IMR-90 (cell line): ENCODE data around the gene IGIP. TPM values are rescaled to one million over a fixed set of nuclear protein-coding genes. Genes with fewer than 3 reads are reported as not detected.

Experiments
- ATAC-seq: fragments of 200-7000 bp; cut with Tn5 transposase; 2 replicates; pipeline ENCODE4 v1.9.1; 2020; ENCODE audit warnings: low read depth, mild to moderate bottlenecking, moderate library complexity
- BruUV-seq: library from RNA; stranded (reverse); fragments of 400-500 nt; replicated peaks from 2 replicates; lab custom pipeline; 2021; lab: Mats Ljungman, UMichigan
- CTCF ChIA-PET: fragments of 300-600 bp; formaldehyde crosslinking; extraction: SDS; loops from one replicate; lab custom pipeline; 2021; ENCODE audit warnings: antibody characterized with exemption; lab: Yijun Ruan, JAX
- POLR2A ChIA-PET: fragments of 300-600 bp; sonication (Branson Sonifier 250); formaldehyde crosslinking; loops from one replicate; lab custom pipeline; 2022; ENCODE audit warnings: antibody characterized with exemption; ENCODE audit not compliant: unreplicated experiment; lab: Charles Lee
- DNase-seq: peaks from one replicate; pipeline ENCODE4 v3.0.0; 2013
- H2AFZ ChIP-seq: replicated peaks from 2 replicates; pipeline ENCODE3; 2013; ENCODE audit warnings: low read length, mild to moderate bottlenecking; ENCODE audit not compliant: poor library complexity
- H2AK5ac ChIP-seq: 2 replicates; pipeline ENCODE4 v1.6.1; 2013; ENCODE audit warnings: low read depth, low read length, inconsistent platforms
- H2AK9ac ChIP-seq: replicated peaks from 2 replicates; pipeline ENCODE3; 2013; ENCODE audit warnings: mild to moderate bottlenecking, low read depth, low read length, moderate library complexity; ENCODE audit not compliant: poor library complexity
- H2BK120ac ChIP-seq: 2 replicates; pipeline ENCODE4 v1.6.1; 2013; ENCODE audit warnings: low read depth, low read length, inconsistent platforms
- H2BK15ac ChIP-seq: 3 replicates; pipeline ENCODE4 v1.6.1; 2013; ENCODE audit warnings: low read depth, low read length, inconsistent platforms
- H2BK20ac ChIP-seq: 2 replicates; pipeline ENCODE4 v1.6.1; 2013; ENCODE audit warnings: low read depth, mild to moderate bottlenecking, inconsistent platforms, low read length, moderate library complexity
- H2BK5ac ChIP-seq: 2 replicates; pipeline ENCODE4 v1.6.1; 2013; ENCODE audit warnings: mild to moderate bottlenecking, low read depth, low read length, inconsistent platforms; ENCODE audit not compliant: poor library complexity, severe bottlenecking
- H3K14ac ChIP-seq: replicated peaks from 2 replicates; pipeline ENCODE4 v1.6.1; 2013; ENCODE audit warnings: low read depth, low read length, inconsistent platforms
- H3K18ac ChIP-seq: 2 replicates; pipeline ENCODE4 v1.6.1; 2013; ENCODE audit warnings: low read depth, low read length, control low read depth
- H3K23ac ChIP-seq: 2 replicates; pipeline ENCODE4 v1.6.1; 2013; ENCODE audit warnings: low read depth, low read length, inconsistent platforms
- H3K27ac ChIP-seq: 2 replicates; pipeline ENCODE4 v1.5.1; 2013; ENCODE audit warnings: mild to moderate bottlenecking, control low read depth, low read length; ENCODE audit not compliant: insufficient read depth
- H3K27me3 ChIP-seq: 2 replicates; pipeline ENCODE4 v1.6.1; 2013; ENCODE audit warnings: low read length; ENCODE audit not compliant: control insufficient read depth, insufficient read depth
- H3K36me3 ChIP-seq: 2 replicates; pipeline ENCODE4 v1.6.1; 2013; ENCODE audit warnings: low read length, mixed read lengths; ENCODE audit not compliant: control insufficient read depth, insufficient read depth
- H3K4ac ChIP-seq: 2 replicates; pipeline ENCODE4 v1.6.1; 2013; ENCODE audit warnings: low read depth, low read length, inconsistent platforms
- H3K4me1 ChIP-seq: 2 replicates; pipeline ENCODE4 v1.6.1; 2013; ENCODE audit warnings: low read length, mixed read lengths; ENCODE audit not compliant: control insufficient read depth, insufficient read depth
- H3K4me2 ChIP-seq: 2 replicates; pipeline ENCODE4 v1.6.1; 2013; ENCODE audit warnings: low read depth, mild to moderate bottlenecking, control low read depth, low read length, moderate library complexity
- H3K4me3 ChIP-seq: 2 replicates; pipeline ENCODE4 v1.5.1; 2013; ENCODE audit warnings: low read depth, mild to moderate bottlenecking, control low read depth, low read length, moderate library complexity; ENCODE audit not compliant: insufficient read depth
- H3K56ac ChIP-seq: 2 replicates; pipeline ENCODE4 v1.6.1; 2013; ENCODE audit warnings: low read length, inconsistent platforms; ENCODE audit not compliant: insufficient read depth; ENCODE audit errors: extremely low read depth
- H3K79me1 ChIP-seq, 2 experiments: 2 replicates each; pipeline ENCODE4 v1.6.1; 2013; ENCODE audit warnings: low read length in 2 of 2, inconsistent platforms in 1 of 2, low read depth in 1 of 2
- H3K9ac ChIP-seq: 2 replicates; pipeline ENCODE4 v1.6.1; 2013; ENCODE audit warnings: low read depth, low read length, control low read depth
- H3K9me1 ChIP-seq: 2 replicates; pipeline ENCODE4 v1.6.1; 2013; ENCODE audit warnings: low read length, inconsistent platforms; ENCODE audit not compliant: insufficient read depth
- H3K9me3 ChIP-seq: 2 replicates; pipeline ENCODE4 v1.6.1; 2013; ENCODE audit warnings: low read length; ENCODE audit not compliant: control insufficient read depth, insufficient read depth
- H4K20me1 ChIP-seq: 2 replicates; pipeline ENCODE4 v1.6.1; 2013; ENCODE audit warnings: low read length, inconsistent platforms; ENCODE audit not compliant: insufficient read depth
- H4K5ac ChIP-seq: 2 replicates; pipeline ENCODE4 v1.6.1; 2013; ENCODE audit warnings: mild to moderate bottlenecking, low read depth, low read length, control low read depth
- H4K8ac ChIP-seq, 2 experiments: 2 replicates each; pipeline ENCODE4 v1.6.1; 2013; ENCODE audit warnings: low read depth in 2 of 2, low read length in 2 of 2, control low read depth in 1 of 2, inconsistent platforms in 1 of 2
- H4K91ac ChIP-seq: 2 replicates; pipeline ENCODE4 v1.6.1; 2013; ENCODE audit warnings: low read depth, low read length, inconsistent platforms; ENCODE audit not compliant: insufficient read depth
- BHLHE40 ChIP-seq: fragments of 150-350 bp; IDR thresholded peaks from 2 replicates; pipeline ENCODE4 v1.6.1; 2016; ENCODE audit warnings: mild to moderate bottlenecking, low read depth, low read length
- MAFK ChIP-seq: IDR thresholded peaks from 2 replicates; pipeline ENCODE4 v1.6.1; 2012; ENCODE audit warnings: low read depth, low read length, improper control_type of control experiment
- MAZ ChIP-seq: IDR thresholded peaks from 2 replicates; pipeline ENCODE4 v1.6.1; 2012; ENCODE audit warnings: low read depth, mild to moderate bottlenecking, low read length, improper control_type of control experiment, moderate library complexity, borderline replicate concordance
- RAD21 ChIP-seq: IDR thresholded peaks from 2 replicates; pipeline ENCODE4 v1.6.1; 2012; ENCODE audit warnings: low read length, improper control_type of control experiment
- RCOR1 ChIP-seq: IDR thresholded peaks from 2 replicates; pipeline ENCODE4 v1.6.1; 2012; ENCODE audit warnings: mild to moderate bottlenecking, low read length, improper control_type of control experiment; ENCODE audit not compliant: insufficient replicate concordance
- RFX5 ChIP-seq: IDR thresholded peaks from 2 replicates; pipeline ENCODE4 v1.8.0; 2012; ENCODE audit warnings: low read depth, mild to moderate bottlenecking, low read length, moderate library complexity
- SMC3 ChIP-seq: fragments of 150-350 bp; IDR thresholded peaks from 2 replicates; pipeline ENCODE4 v1.6.1; 2016; ENCODE audit warnings: low read depth, mild to moderate bottlenecking, antibody characterized with exemption, low read length, moderate library complexity
- WGBS, 2 experiments: methylation state at CpG; one replicate each; pipeline versions ENCODE4 v1.1.5 to v1.1.7; 2013; ENCODE audit warnings: missing lambda C conversion rate in 2 of 2; ENCODE audit not compliant: insufficient read length in 1 of 2; ENCODE audit errors: extremely low coverage in 2 of 2; 5-methylcytosine and 5-hydroxymethylcytosine counted together
- dilution Hi-C: fragments of 300-500 bp; cut with HindIII; formaldehyde crosslinking; loops from one replicate; pipeline ENCODE4 v1.14.3; 2018; ENCODE audit warnings: low sequenced_read_pairs; ENCODE audit not compliant: unreplicated experiment
- in situ Hi-C: fragments of 300-500 bp; cut with MboI; formaldehyde crosslinking; loops from 3 replicates; pipeline ENCODE4 v1.14.3; 2019; ENCODE audit warnings: low sequenced_read_pairs, inconsistent platforms, mixed read lengths
- intact Hi-C: fragments of 100-400 bp; cut with micrococcal nuclease; formaldehyde crosslinking; loops from 2 replicates; pipeline ENCODE4 v1.10.0; 2022
- polyA plus RNA-seq, 3 experiments: library from polyadenylated mRNA; depleted of rRNA; stranded (reverse); fragments of >200 nt; gene quantifications; 2 replicates each; pipeline ENCODE4 v1.2.3, GENCODE V29; 2012; ENCODE audit warnings: low replicate concordance in 1 of 3
- total RNA-seq: library from RNA; depleted of rRNA; stranded (reverse); fragments of >200 nt; gene quantifications from 2 replicates; pipeline ENCODE4 v1.2.3, GENCODE V29; 2012
- TF ChIP-seq, protein P1 (sequence below): conservative IDR thresholded peaks from 2 replicates; pipeline ENCODE4 v1.5.1; 2012; ENCODE audit warnings: mild to moderate bottlenecking, low read depth, low read length, improper control_type of control experiment
- TF ChIP-seq, protein P2 (sequence below): fragments of 150-350 bp; IDR thresholded peaks from 2 replicates; pipeline ENCODE4 v1.6.1; 2017; ENCODE audit warnings: mild to moderate bottlenecking, antibody characterized with exemption, low read length, low read depth

Gene IGIP
- total and polyA plus RNA-seq, 2 of the 4 experiments (the other 2 are of a cell fraction) = 1.2 to 5.0 TPM

- no peak for TF ChIP-seq SMC3
- TF ChIP-seq RAD21 = no peak
These were observed 12.0 kb upstream of the IGIP start, which contains the start of gene PURA (continued) for GRCh38 chr5:140113699-140114263.

GRCh38 chr5:140114341-140115185 is 11.2 kb upstream of the IGIP start:
- Histone ChIP-seq H2AK9ac (peak overlapping the region; percentile 84), H3K79me1 (peaks cover 7 to 64% of the 10 kb centered on the region in 2 experiments; a peak in 3 of 4 replicates), H3K4me1 (peaks cover 8% of the 10 kb centered on the region), H4K20me1 (peaks cover 39% of the 10 kb centered on the region), H3K4me3 (peak overlapping the region; percentile 87), H2BK15ac (no peak overlapping the region), H2AK5ac (peak overlapping the region; percentile 36; the same call in 1 of the 2 replicates), H3K18ac (no peak overlapping the region), H3K9me1 (peaks cover 6% of the 10 kb centered on the region; the same call in 1 of the 2 replicates), H2BK5ac (peak overlapping the region; percentile 55), H3K56ac (0 out of 2 replicates have a peak overlapping the region, but pooled peaks have one; percentile 35), H3K36me3 (peaks cover 2% of the 10 kb centered on the region; the same call in 1 of the 2 replicates), H3K27me3 (no peaks in the 10 kb centered on the region), H2AFZ (peak overlapping the region; percentile 83), H3K9me3 (no peaks in the 10 kb centered on the region), H3K4ac (peak overlapping the region; percentile 86), H3K14ac (peak overlapping the region; percentile 91), H3K27ac (peak overlapping the region; percentile 74), H3K4me2 (peak overlapping the region; percentile 97), H4K5ac (peak overlapping the region; percentile 18; the same call in 1 of the 2 replicates), H4K8ac (peak overlapping the region; percentile 3 to 58; a peak in 2 of 4 replicates), H3K23ac (peak overlapping the region; percentile 97), H4K91ac (peak overlapping the region; percentile 47), H2BK20ac (no peak overlapping the region), H3K9ac (peak overlapping the region; percentile 88), H2BK120ac (peak overlapping the region; percentile 30; the same call in 1 of the 2 replicates)
- 1% methylated on average over 20 of the region's 65 CpGs; no CpG with 5 or more reads in 1 of the 2 experiments for WGBS, 2 experiments
- in situ Hi-C loops = loop anchor here (25.0 kb wide), 1 partner anchor 477 kb away; the partner anchor contains the start of gene CXXC5
- CTCF ChIA-PET = interaction anchor here (1.3 to 5.1 kb wide), 2 partner anchors 9 to 31 kb away, joined by 3 to 31 read pairs; no protein-coding TSS in a partner anchor
- POLR2A ChIA-PET = no interaction called here
- peak; percentile 30 for ATAC-seq
- DNase-seq = peak; percentile 55
- intact Hi-C loops = loop anchor here (1.0 kb wide), 2 partner anchors 9 to 31 kb away; no protein-coding TSS in a partner anchor
- dilution Hi-C loops = no loop called here
- no TSS peak for BruUV-seq
- TF ChIP-seq, protein P1, sequence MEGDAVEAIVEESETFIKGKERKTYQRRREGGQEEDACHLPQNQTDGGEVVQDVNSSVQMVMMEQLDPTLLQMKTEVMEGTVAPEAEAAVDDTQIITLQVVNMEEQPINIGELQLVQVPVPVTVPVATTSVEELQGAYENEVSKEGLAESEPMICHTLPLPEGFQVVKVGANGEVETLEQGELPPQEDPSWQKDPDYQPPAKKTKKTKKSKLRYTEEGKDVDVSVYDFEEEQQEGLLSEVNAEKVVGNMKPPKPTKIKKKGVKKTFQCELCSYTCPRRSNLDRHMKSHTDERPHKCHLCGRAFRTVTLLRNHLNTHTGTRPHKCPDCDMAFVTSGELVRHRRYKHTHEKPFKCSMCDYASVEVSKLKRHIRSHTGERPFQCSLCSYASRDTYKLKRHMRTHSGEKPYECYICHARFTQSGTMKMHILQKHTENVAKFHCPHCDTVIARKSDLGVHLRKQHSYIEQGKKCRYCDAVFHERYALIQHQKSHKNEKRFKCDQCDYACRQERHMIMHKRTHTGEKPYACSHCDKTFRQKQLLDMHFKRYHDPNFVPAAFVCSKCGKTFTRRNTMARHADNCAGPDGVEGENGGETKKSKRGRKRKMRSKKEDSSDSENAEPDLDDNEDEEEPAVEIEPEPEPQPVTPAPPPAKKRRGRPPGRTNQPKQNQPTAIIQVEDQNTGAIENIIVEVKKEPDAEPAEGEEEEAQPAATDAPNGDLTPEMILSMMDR = no peak
- TF ChIP-seq RFX5 (no peak), RAD21 (no peak), MAFK (no peak), RCOR1 (no peak), BHLHE40 (no peak), MAZ (no peak)
- TF ChIP-seq, protein P2, sequence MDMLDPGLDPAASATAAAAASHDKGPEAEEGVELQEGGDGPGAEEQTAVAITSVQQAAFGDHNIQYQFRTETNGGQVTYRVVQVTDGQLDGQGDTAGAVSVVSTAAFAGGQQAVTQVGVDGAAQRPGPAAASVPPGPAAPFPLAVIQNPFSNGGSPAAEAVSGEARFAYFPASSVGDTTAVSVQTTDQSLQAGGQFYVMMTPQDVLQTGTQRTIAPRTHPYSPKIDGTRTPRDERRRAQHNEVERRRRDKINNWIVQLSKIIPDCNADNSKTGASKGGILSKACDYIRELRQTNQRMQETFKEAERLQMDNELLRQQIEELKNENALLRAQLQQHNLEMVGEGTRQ = no peak
